GM12892 (cell line): ENCODE data around the gene ZBTB7C.

Source experiments
- DNase-seq: peaks from one replicate; pipeline ENCODE4 v3.0.0; 2011; ENCODE audit not compliant: insufficient read length
- FAIRE-seq: peaks from 2 replicates; lab custom pipeline; 2011; peaks lifted over from hg19 to GRCh38; lab: Jason Lieb, UNC
- POLR2A ChIP-seq: IDR thresholded peaks from 2 replicates; pipeline ENCODE4 v1.6.1; 2011; ENCODE audit warnings: low read depth, low read length, control low read depth
- POLR2AphosphoS5 ChIP-seq: IDR thresholded peaks from 2 replicates; pipeline ENCODE4 v1.6.1; 2011; ENCODE audit warnings: low read depth, low read length, control low read depth
- TAF1 ChIP-seq: IDR thresholded peaks from 2 replicates; pipeline ENCODE4 v1.6.1; 2011; ENCODE audit warnings: low read depth, mild to moderate bottlenecking, control low read depth, low read length, borderline replicate concordance

ZBTB7C gene

GRCh38 chr18:48396561-48396960 is 12.6 kb downstream of the ZBTB7C start:
- TF ChIP-seq POLR2AphosphoS5 (no peak), POLR2A (no peak)
- DNase-seq (no peak), FAIRE-seq (no peak)

GRCh38 chr18:48395646-48396045 is 13.5 kb downstream of the ZBTB7C start:
- DNase-seq (no peak), FAIRE-seq (no peak)
- TF ChIP-seq TAF1 (no peak), POLR2AphosphoS5 (no peak), POLR2A (no peak)

GRCh38 chr18:48394176-48394575 is 15.0 kb downstream of the ZBTB7C start:
- DNase-seq: no peak
- FAIRE-seq: no peak
- TF ChIP-seq POLR2AphosphoS5 (no peak), TAF1 (no peak), POLR2A (no peak)

GRCh38 chr18:48393776-48394175 is 15.4 kb downstream of the ZBTB7C start:
- no peak for TF ChIP-seq POLR2A
- DNase-seq (no peak), FAIRE-seq (no peak)

GRCh38 chr18:48393170-48393569 is 16.0 kb downstream of the ZBTB7C start:
- no peak for FAIRE-seq
- DNase-seq: no peak
- TF ChIP-seq POLR2AphosphoS5: no peak
- TF ChIP-seq TAF1: no peak
- TF ChIP-seq POLR2A: no peak

GRCh38 chr18:48392268-48392667 is 16.9 kb downstream of the ZBTB7C start:
- no peak for TF ChIP-seq TAF1
- TF ChIP-seq POLR2AphosphoS5: no peak
- no peak for TF ChIP-seq POLR2A
- FAIRE-seq (no peak), DNase-seq (no peak)

GRCh38 chr18:48391868-48392267 is 17.3 kb downstream of the ZBTB7C start:
- no peak for DNase-seq
- no peak for FAIRE-seq
- no peak for TF ChIP-seq POLR2AphosphoS5
- no peak for TF ChIP-seq TAF1
- no peak for TF ChIP-seq POLR2A

GRCh38 chr18:48390641-48391040 is 18.5 kb downstream of the ZBTB7C start:
- TF ChIP-seq TAF1 (no peak), POLR2AphosphoS5 (no peak), POLR2A (no peak)
- no peak for FAIRE-seq

GRCh38 chr18:48388478-48388877 is 20.7 kb downstream of the ZBTB7C start:
- FAIRE-seq: no peak
- no peak for DNase-seq
- TF ChIP-seq POLR2A (no peak), TAF1 (no peak), POLR2AphosphoS5 (no peak)

More at GRCh38 chr18:48390641-48391040, 18.5 kb downstream of the ZBTB7C start:
- DNase-seq: no peak

GRCh38 chr18:48387300-48387699 is 21.9 kb downstream of the ZBTB7C start:
- TF ChIP-seq TAF1: no peak
- TF ChIP-seq POLR2A: no peak
- DNase-seq (no peak), FAIRE-seq (no peak)

GRCh38 chr18:48385596-48385995 is 23.6 kb downstream of the ZBTB7C start:
- no peak for FAIRE-seq

GRCh38 chr18:48376934-48377333 is 32.2 kb downstream of the ZBTB7C start:
- DNase-seq (no peak), FAIRE-seq (no peak)
- TF ChIP-seq TAF1 (no peak), POLR2AphosphoS5 (no peak), POLR2A (no peak)

More at GRCh38 chr18:48385596-48385995, 23.6 kb downstream of the ZBTB7C start:
- no peak for DNase-seq
- TF ChIP-seq POLR2A: no peak
- no peak for TF ChIP-seq POLR2AphosphoS5
- TF ChIP-seq TAF1: no peak

GRCh38 chr18:48376406-48376805 is 32.8 kb downstream of the ZBTB7C start:
- TF ChIP-seq POLR2AphosphoS5 (no peak), TAF1 (no peak), POLR2A (no peak)
- DNase-seq: no peak
- no peak for FAIRE-seq

GRCh38 chr18:48375150-48375800 is 33.9 kb downstream of the ZBTB7C start:
- no peak for FAIRE-seq
- no peak for TF ChIP-seq TAF1
- TF ChIP-seq POLR2AphosphoS5: no peak
- no peak for TF ChIP-seq POLR2A
- DNase-seq: no peak
